HEK293 (cell line): Measurements from ENCODE around the gene PLEKHA7.
A peak's percentile ranks its signal among the peaks of the same experiment; 100 is the strongest.

Experiments
- KLF10 ChIP-seq: fragments of 450-650 bp; IDR thresholded peaks from 2 replicates; pipeline ENCODE4 v1.5.1; 2018; ENCODE audit warnings: missing biosample characterization, mild to moderate bottlenecking, missing genetic modification characterization
- YY1 ChIP-seq: fragments of 450-650 bp; formaldehyde crosslinking; IDR thresholded peaks from 2 replicates; pipeline ENCODE4 v1.5.1; 2018; ENCODE audit warnings: missing biosample characterization, missing genetic modification characterization
- ZBTB21 ChIP-seq: fragments of 450-650 bp; formaldehyde crosslinking; IDR thresholded peaks from 2 replicates; pipeline ENCODE4 v1.5.1; 2017; ENCODE audit warnings: missing biosample characterization, missing genetic modification characterization
- ZBTB8A ChIP-seq: fragments of 450-650 bp; formaldehyde crosslinking; IDR thresholded peaks from 2 replicates; pipeline ENCODE4 v1.5.1; 2016; ENCODE audit warnings: missing biosample characterization, missing genetic modification characterization
- TF ChIP-seq, protein P1 (sequence below): fragments of 450-650 bp; formaldehyde crosslinking; IDR thresholded peaks from 2 replicates; pipeline ENCODE4 v1.5.1; 2016; ENCODE audit warnings: missing biosample characterization, missing genetic modification characterization
- TF ChIP-seq, protein P2 (sequence below): fragments of 450-650 bp; formaldehyde crosslinking; conservative IDR thresholded peaks from 2 replicates; pipeline ENCODE4 v1.5.1; 2016; ENCODE audit warnings: low read depth, missing biosample characterization, missing genetic modification characterization
- TF ChIP-seq, protein P3 (sequence below): sonication (generic); formaldehyde crosslinking; IDR thresholded peaks from 2 replicates; pipeline ENCODE4 v1.8.1; 2022; ENCODE audit warnings: mild to moderate bottlenecking, moderate library complexity, missing genetic modification reagents

DNA sequence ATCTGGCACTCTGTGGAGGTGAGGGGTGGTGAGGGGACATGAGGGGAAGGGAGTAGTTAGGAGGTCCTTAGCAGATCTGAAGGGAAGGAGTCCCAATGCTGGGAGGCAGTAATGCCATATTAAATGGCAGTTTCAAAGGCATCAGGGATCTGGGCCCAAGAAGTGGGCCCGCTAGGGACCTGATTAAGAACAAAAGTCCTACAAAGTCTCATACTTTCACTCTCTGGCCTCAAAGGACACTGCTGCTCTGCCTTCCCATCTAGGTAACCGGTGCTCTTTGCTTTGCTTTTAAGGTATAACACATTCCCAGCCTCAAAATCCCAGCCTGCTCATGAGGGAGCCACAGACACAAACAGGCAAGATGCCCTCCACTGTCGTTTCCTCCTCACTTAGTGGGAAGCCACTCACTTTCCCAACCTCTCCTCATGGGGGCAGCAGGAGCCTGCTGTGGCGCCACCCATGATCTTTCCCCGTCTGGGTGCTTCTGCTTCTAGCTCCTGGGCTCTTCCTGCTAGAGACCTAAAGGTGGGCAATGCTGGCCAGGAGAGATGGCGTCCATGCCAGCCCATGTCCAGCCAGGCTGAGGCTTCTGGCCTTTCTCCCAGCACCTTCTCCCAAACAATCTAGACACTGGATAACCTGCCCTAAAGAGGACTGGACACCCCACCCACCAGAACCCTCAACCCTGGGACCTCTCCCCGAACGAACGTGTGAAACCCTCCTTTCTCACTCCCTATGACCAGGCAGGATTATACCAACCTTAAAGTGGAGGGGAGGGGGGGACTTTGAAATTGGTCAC, 68.3 kb downstream of the PLEKHA7 start:
- TF ChIP-seq, protein P1, sequence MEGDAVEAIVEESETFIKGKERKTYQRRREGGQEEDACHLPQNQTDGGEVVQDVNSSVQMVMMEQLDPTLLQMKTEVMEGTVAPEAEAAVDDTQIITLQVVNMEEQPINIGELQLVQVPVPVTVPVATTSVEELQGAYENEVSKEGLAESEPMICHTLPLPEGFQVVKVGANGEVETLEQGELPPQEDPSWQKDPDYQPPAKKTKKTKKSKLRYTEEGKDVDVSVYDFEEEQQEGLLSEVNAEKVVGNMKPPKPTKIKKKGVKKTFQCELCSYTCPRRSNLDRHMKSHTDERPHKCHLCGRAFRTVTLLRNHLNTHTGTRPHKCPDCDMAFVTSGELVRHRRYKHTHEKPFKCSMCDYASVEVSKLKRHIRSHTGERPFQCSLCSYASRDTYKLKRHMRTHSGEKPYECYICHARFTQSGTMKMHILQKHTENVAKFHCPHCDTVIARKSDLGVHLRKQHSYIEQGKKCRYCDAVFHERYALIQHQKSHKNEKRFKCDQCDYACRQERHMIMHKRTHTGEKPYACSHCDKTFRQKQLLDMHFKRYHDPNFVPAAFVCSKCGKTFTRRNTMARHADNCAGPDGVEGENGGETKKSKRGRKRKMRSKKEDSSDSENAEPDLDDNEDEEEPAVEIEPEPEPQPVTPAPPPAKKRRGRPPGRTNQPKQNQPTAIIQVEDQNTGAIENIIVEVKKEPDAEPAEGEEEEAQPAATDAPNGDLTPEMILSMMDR (tag by site-specific recombination), result peak; percentile 76
- TF ChIP-seq, protein P2, sequence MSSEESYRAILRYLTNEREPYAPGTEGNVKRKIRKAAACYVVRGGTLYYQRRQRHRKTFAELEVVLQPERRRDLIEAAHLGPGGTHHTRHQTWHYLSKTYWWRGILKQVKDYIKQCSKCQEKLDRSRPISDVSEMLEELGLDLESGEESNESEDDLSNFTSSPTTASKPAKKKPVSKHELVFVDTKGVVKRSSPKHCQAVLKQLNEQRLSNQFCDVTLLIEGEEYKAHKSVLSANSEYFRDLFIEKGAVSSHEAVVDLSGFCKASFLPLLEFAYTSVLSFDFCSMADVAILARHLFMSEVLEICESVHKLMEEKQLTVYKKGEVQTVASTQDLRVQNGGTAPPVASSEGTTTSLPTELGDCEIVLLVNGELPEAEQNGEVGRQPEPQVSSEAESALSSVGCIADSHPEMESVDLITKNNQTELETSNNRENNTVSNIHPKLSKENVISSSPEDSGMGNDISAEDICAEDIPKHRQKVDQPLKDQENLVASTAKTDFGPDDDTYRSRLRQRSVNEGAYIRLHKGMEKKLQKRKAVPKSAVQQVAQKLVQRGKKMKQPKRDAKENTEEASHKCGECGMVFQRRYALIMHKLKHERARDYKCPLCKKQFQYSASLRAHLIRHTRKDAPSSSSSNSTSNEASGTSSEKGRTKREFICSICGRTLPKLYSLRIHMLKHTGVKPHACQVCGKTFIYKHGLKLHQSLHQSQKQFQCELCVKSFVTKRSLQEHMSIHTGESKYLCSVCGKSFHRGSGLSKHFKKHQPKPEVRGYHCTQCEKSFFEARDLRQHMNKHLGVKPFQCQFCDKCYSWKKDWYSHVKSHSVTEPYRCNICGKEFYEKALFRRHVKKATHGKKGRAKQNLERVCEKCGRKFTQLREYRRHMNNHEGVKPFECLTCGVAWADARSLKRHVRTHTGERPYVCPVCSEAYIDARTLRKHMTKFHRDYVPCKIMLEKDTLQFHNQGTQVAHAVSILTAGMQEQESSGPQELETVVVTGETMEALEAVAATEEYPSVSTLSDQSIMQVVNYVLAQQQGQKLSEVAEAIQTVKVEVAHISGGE (tag by site-specific recombination), result no peak
- TF ChIP-seq YY1 (tag by site-specific recombination) (no peak), KLF10 (tag by site-specific recombination) (no peak), ZBTB8A (no peak), ZBTB21 (tag by site-specific recombination) (no peak)
- TF ChIP-seq, protein P3, sequence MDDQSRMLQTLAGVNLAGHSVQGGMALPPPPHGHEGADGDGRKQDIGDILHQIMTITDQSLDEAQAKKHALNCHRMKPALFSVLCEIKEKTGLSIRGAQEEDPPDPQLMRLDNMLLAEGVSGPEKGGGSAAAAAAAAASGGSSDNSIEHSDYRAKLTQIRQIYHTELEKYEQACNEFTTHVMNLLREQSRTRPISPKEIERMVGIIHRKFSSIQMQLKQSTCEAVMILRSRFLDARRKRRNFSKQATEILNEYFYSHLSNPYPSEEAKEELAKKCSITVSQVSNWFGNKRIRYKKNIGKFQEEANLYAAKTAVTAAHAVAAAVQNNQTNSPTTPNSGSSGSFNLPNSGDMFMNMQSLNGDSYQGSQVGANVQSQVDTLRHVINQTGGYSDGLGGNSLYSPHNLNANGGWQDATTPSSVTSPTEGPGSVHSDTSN (CRISPR knock-in tag), result no peak
